CD4-positive, alpha-beta T cell treated with Interleukin-15 for 1 hour (primary cell): ENCODE results near the gene WDR27.

Source experiments
- DNase-seq: peaks from one replicate; pipeline ENCODE4 v3.0.0-alpha.2; 2020

The WDR27 gene

DNA sequence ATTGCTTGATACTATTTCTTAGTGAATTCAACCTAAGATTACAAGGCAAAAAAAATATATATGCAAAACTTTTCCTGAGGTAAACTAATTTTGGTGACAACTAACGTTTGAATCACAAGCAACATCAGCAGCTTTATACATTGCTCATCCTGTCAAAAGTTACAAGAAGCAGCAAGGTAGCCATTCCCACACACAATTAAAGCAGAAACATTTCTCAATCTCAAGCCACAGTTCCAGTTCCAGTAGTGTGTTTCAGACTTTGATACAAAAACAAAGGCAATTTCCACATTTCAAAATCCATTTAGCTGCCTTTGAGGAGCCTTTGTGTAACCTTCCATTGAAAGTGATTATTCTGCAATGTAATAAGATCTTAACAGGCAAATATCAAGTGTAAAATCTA lies 191.0 kb downstream of the WDR27 start:
- DNase-seq, result no peak

- DNase-seq, result no peak
These were observed 193.4 kb downstream of the WDR27 start for GRCh38 chr6:169508452-169508851.

- no peak for DNase-seq
These were observed 198.2 kb downstream of the WDR27 start for GRCh38 chr6:169503422-169504152.

DNA sequence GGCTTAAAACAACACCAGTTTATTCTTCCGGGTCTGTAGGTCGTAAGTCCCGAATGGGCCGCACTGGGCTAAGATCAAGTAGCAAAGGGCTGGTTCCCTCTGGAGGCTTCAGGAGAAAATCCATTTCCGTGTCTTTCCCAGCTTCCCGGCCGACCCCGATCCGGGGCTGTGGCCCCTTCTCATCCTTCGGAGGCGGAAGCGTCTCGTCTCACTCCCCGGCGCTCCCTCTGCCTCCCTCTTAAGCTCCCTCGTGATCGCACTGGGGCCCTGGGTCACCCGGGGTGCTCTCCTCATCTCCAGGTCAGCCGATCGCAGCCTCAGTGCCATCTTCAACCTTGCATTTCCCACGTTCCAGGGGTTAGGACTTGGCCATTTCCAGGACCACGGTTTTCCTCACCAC lies 199.4 kb downstream of the WDR27 start:
- DNase-seq, result no peak

DNA sequence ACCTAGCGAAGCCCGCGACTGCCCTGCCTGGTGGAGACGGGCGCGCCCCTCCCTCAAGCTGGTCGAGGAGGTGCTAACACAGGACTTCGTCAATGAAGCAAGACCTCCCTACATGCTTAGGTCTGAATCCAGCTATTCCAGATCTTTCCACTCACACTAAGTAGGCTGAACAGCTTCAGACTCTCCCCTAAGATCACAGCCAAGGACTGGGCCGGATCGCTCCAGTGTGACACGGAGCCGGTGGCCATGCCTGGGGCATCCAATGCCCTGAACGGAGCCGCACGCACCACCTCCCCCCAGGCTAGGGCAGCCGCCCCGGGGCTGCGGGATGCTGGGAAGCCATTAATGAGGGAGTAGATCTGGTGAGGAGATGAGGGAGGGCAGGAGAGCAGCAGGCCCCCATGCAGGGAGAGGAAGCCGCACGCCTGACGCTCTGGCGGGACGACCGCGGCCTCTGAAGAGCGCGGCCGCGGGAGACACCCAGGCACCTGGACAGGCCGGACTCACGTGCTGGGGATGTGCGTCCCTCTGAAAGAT lies 200.0 kb downstream of the WDR27 start:
- DNase-seq, result no peak

GRCh38 chr6:169501128-169501527 lies 200.7 kb downstream of the WDR27 start:
- no peak for DNase-seq

DNA sequence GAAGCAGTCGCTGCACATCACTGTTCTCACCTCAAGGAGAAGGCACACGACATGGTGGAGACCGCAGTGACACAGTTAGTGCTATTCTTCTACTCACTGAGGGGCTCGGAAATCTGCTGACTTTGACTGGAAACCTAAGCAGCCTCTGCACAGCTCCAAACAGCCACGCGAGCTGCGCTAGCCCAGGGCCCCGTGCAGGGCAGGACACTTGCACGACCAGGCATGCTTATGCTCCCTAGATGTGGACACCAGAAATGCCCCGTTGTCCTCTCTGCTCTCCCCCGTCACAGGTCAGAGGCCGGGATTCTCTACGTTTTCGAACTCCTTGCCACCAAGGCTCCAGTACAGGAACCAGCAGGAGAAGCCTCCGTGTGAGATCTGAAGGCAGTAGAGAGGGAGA lies 201.1 kb downstream of the WDR27 start:
- no peak for DNase-seq

DNA sequence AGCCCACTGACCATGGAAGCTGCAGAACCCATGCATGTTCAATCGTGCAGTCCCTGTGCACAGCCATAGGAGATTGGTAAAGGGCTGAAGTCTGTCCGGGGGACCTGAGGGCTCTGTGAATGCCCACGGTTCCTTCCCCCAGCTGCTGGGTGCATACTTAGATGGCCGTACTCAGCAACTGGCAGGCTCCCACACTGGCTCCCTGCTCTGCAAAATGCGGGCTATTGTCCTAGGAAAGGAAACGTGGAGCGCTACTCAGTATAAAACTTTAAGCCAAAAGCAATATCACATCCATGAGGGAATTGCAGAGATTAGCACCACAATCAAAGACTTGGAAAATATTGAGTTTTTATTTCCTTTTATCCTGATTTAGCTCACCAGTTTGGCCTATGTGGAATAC lies 202.0 kb downstream of the WDR27 start:
- no peak for DNase-seq

- DNase-seq, result no peak
These were observed 202.8 kb downstream of the WDR27 start for GRCh38 chr6:169498916-169499513.

DNA sequence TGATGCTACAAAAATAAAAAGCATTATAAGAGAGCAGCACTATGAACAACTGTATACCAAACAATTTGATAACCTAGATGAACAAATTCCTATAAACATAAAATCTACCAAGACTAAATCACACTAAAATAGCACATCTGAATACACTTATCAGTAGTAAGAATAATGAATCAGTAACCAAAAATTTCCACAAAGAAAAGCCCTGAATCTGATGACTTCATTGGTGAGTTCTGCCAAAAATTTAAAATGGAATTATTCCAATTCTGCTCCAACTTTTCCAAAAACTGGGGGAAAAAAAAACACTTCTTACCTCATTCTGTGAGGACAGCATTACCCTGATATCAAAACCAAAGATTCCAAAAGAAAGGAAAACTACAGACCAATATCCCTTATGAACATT lies 206.2 kb downstream of the WDR27 start:
- DNase-seq, result no peak

- no peak for DNase-seq
These were observed 207.8 kb downstream of the WDR27 start for GRCh38 chr6:169494038-169494437.

DNA sequence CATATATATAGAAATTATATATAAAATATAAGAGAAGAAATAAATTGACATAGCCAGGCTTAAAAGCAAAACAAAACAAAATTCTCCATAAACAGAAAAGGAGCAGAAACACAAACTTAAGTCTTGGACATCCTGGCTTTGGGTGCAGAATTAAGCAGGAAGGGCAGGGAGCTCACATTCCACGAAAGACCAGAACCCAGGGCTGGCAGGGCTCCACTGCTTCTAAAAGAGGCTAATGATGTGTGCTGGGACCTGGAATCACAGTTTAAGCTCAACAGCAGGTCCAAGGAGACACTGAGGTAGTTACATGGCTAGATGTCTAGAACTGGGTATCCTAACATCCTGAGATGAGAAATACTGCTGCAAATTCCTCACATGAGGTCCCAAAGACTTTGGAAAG lies 210.3 kb downstream of the WDR27 start:
- no peak for DNase-seq

DNA sequence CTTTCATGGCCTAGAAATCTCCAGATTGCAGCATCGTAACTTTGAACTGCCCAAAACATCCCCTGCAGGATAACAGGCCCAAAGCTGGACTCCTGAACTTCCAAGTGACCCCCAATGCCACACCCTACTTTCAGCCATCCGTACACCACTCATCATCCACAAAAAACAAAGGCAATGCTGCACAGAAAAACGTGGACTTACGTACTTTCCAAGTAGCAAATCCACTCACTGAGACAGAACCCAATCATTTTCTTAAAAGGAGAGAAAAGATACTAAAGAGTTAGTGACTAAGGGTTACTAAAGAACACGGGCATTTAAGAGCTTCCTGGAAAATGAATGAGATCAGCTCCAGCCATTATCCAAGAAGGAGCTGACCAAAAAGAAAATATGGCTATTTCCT lies 211.0 kb downstream of the WDR27 start:
- no peak for DNase-seq

DNA sequence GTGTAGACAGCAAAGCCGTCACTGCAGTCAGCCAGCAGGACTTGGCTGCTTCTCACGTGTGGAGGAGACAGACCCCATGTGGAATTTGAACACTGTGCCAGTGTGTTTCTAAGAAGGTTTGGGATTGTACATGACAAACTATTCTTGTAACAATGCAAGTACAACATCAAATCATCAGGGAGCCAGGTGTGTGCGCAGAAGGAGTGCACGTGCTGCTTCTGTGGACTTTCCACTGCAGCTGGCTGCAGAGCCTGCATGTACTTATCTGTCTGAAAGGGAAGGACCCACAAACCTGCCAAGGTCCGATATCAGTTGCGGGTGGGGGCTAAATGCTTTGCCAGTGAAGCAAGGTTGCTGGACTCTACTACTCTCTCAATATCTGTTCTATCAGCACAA lies 211.6 kb downstream of the WDR27 start:
- no peak for DNase-seq

- DNase-seq, result no peak
These were observed 212.1 kb downstream of the WDR27 start for GRCh38 chr6:169489563-169490245.

- no peak for DNase-seq
These were observed 214.0 kb downstream of the WDR27 start for GRCh38 chr6:169487579-169488436.

GRCh38 chr6:169479783-169480495 lies 221.9 kb downstream of the WDR27 start:
- DNase-seq, result no peak

GRCh38 chr6:169474362-169474761 lies 227.5 kb downstream of the WDR27 start:
- DNase-seq, result no peak

GRCh38 chr6:169473663-169474062 lies 228.2 kb downstream of the WDR27 start:
- no peak for DNase-seq

- DNase-seq, result no peak
These were observed 228.9 kb downstream of the WDR27 start for GRCh38 chr6:169472786-169473416.

DNA sequence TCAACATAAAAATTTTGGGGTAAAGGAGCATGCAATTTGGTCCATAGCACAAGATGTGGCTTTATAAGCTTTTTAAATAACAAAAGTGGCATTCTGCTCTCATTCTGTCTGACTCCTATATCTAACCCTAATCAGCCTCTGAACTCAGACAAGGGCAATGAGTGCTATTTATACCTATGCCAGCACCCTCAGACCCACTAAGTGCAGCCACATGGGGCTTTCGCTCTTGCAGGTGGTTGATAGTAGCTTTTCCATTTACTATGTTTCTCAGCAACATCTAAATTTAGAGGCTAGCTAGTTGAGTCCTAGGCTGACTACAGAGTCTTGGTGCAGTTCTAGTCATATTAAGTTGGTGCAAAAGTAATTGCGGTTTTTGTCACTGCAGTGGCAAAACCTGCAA lies 231.0 kb downstream of the WDR27 start:
- no peak for DNase-seq

DNA sequence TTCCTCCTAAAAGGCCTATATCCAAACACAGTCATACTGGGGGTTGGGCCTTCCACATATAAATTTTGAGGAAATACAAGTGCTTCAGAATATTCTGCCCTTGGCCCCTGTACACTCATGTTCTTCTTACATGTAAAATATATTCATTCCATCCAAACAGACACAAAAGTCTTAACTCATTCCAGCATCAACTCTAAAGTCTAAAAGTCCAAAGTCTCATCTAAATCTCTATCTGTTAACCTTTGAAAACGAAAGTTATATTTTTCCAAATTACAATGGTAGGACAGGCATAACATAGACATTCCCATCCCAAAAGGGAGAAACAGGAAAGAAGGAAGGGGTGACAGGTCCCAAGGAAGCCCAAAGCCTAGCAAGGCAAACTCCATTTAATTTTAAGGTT lies 232.8 kb downstream of the WDR27 start:
- no peak for DNase-seq
